SK-N-SH (cell line): ENCODE measurements around the gene GALNT14.

Source experiments
- ELF1 ChIP-seq: IDR thresholded peaks from 2 replicates; pipeline ENCODE4 v1.4.0; 2012
- EP300 ChIP-seq, 2 experiments: IDR thresholded peaks; 2 replicates each; pipeline versions ENCODE4 v1.4.0 to v1.6.1; 2012; ENCODE audit warnings: borderline replicate concordance in 1 of 2, low read depth in 1 of 2, low read length in 1 of 2
- FOXJ3 ChIP-seq: sonication (generic); formaldehyde crosslinking; IDR thresholded peaks from 2 replicates; pipeline ENCODE4 v1.5.1; 2020; ENCODE audit warnings: mild to moderate bottlenecking, missing genetic modification reagents
- MEF2A ChIP-seq: IDR thresholded peaks from 2 replicates; pipeline ENCODE4 v1.4.0; 2012; ENCODE audit warnings: low read depth, borderline replicate concordance
- NRF1 ChIP-seq: IDR thresholded peaks from 2 replicates; pipeline ENCODE4 v1.6.1; 2012; ENCODE audit warnings: low read depth, mild to moderate bottlenecking, low read length
- POLR2AphosphoS5 ChIP-seq: IDR thresholded peaks from 2 replicates; pipeline ENCODE4 v1.6.1; 2012; ENCODE audit warnings: low read depth, low read length
- RAD21 ChIP-seq: IDR thresholded peaks from 2 replicates; pipeline ENCODE4 v1.6.1; 2012; ENCODE audit warnings: mild to moderate bottlenecking, low read length
- TAF1 ChIP-seq: IDR thresholded peaks from 2 replicates; pipeline ENCODE4 v1.6.1; 2012; ENCODE audit warnings: low read depth, mild to moderate bottlenecking, low read length, moderate library complexity, borderline replicate concordance
- TF ChIP-seq, protein P1 (sequence below): fragments of 200-600 bp; sonication (generic); IDR thresholded peaks from 2 replicates; pipeline ENCODE4 v1.6.1; 2017; ENCODE audit warnings: antibody characterized with exemption, mild to moderate bottlenecking, moderate library complexity

GRCh38 chr2:31000970-31001369, 137.3 kb downstream of the GALNT14 start:
- TF ChIP-seq TAF1 = no peak
- no peak for TF ChIP-seq EP300 (IDR thresholded peaks at IDR 0.05; ENCODE audit: borderline replicate concordance in 1 of 2, low read depth in 1 of 2, low read length in 1 of 2)
- no peak for TF ChIP-seq FOXJ3
- TF ChIP-seq, protein P1, sequence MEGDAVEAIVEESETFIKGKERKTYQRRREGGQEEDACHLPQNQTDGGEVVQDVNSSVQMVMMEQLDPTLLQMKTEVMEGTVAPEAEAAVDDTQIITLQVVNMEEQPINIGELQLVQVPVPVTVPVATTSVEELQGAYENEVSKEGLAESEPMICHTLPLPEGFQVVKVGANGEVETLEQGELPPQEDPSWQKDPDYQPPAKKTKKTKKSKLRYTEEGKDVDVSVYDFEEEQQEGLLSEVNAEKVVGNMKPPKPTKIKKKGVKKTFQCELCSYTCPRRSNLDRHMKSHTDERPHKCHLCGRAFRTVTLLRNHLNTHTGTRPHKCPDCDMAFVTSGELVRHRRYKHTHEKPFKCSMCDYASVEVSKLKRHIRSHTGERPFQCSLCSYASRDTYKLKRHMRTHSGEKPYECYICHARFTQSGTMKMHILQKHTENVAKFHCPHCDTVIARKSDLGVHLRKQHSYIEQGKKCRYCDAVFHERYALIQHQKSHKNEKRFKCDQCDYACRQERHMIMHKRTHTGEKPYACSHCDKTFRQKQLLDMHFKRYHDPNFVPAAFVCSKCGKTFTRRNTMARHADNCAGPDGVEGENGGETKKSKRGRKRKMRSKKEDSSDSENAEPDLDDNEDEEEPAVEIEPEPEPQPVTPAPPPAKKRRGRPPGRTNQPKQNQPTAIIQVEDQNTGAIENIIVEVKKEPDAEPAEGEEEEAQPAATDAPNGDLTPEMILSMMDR = no peak
- no peak for TF ChIP-seq POLR2AphosphoS5
- TF ChIP-seq NRF1 = no peak
- no peak for TF ChIP-seq MEF2A
- no peak for TF ChIP-seq ELF1
- no peak for TF ChIP-seq RAD21
